ENCODE results near the gene MLF2. TPM values are rescaled to one million over a fixed set of nuclear protein-coding genes. Genes with fewer than 3 reads are reported as not detected.
"Not testable (repeated sequence)": the region's sequence is repeated elsewhere in the genome, so short reads cannot be mapped to it uniquely, and the experiment has no call there.

Gene MLF2
- total RNA-seq, 1 donor from 2014 or later = 73.6 TPM

DNA sequence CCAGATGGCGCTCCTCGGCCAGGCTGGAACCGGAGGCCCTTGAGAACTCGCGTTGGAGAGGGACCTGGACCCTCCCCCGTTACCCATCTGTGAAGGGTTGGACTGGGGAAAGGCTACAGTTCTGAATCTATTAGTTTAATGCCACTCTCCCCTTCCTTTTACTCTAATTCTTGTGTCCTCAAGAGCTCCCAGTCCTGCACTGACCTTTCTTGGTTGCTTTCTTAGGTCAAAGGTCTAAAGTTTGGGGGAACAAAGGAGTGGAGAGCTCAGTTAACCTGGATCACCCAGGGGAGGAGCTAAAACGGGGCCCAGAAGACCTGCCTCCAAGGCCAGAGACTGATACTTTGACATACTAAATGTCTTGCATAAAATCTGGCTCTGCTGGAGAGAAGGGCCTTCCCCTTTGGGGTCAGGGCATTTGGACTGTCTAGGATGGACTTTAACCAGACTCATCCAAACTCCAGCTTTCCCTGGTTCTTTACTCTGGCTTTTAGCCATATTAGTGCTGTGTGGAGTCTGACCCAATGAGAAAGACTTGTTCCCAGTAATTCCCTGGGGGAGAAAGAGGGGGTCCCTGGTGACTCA is 923 bp upstream of the MLF2 start:
- no peaks in the 10 kb centered on the region for H3K9me3 ChIP-seq (ENCODE audit: control insufficient read depth in 3 of 3, low read length in 3 of 3)
- H3K9ac ChIP-seq (ENCODE audit: low read depth in 1 of 3, low read length in 3 of 3) = peak overlapping the region; percentile 99
- peaks cover 25 to 32% (median 29%) of the 10 kb centered on the region in 3 donors for H3K36me3 ChIP-seq (ENCODE audit: control insufficient read depth in 3 of 3, insufficient read depth in 3 of 3, low read length in 3 of 3)
- H3K4me1 ChIP-seq (ENCODE audit: control insufficient read depth in 3 of 3, insufficient read depth in 3 of 3, low read length in 3 of 3) = peaks cover 11 to 18% (median 14%) of the 10 kb centered on the region in 3 donors
- H3K27ac ChIP-seq (ENCODE audit: low read depth, low read length) = peak overlapping the region; percentile 100
- H3K27me3 ChIP-seq (ENCODE audit: control insufficient read depth in 3 of 3, insufficient read depth in 3 of 3, low read length in 3 of 3) = no peaks in the 10 kb centered on the region
- peak overlapping the region; percentile 31 to 98 (median 38) for H3K4me3 ChIP-seq (ENCODE audit: low read length in 3 of 3)

DNA sequence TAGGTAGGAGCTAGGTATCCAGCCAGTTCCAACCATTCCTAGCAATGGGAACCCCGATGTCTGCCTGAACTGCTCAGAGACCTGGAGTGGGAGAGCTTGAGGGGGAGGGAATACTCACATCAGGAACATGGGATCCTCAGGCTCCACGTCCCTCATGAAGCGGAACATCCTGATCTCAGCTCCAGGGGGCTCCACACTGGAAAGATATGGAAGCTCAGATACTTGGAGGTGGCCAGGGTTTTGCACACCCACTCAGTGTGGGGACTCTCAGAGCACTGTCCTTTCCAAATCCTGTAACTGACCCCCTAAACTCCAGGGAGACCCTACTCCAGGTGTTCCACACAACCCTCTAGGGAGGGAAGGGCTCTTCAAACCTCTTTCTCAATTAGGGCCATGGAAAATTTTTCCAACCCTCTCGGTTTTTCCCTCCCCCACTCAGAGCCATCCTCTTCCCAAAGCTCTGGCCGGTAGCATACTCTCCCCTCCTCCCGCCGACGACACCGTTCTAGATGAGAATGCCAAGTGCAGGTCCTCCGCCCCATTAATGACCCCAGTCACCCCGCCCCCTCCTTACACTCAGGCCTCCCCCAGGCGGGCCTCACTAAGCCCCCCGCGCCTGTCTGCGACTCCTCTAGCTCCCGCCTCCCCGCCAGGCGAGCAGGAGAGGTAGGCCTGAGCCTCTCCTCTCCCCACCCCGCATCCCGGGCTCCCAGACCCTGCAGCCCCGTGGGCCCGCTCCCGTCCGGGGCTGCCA is 597 bp downstream of the MLF2 start:
- Histone ChIP-seq H3K27me3 (ENCODE audit: control insufficient read depth in 3 of 3, insufficient read depth in 3 of 3, low read length in 3 of 3) (no peaks in the 10 kb centered on the region), H3K9ac (ENCODE audit: low read depth in 1 of 3, low read length in 3 of 3) (peak overlapping the region; percentile 97 to 99 (median 99)), H3K4me3 (ENCODE audit: low read length in 3 of 3) (peak overlapping the region; percentile 96 to 98 (median 97)), H3K4me1 (ENCODE audit: control insufficient read depth in 3 of 3, insufficient read depth in 3 of 3, low read length in 3 of 3) (peaks cover 11 to 18% (median 14%) of the 10 kb centered on the region in 3 donors), H3K9me3 (ENCODE audit: control insufficient read depth in 3 of 3, low read length in 3 of 3) (no peaks in the 10 kb centered on the region), H3K27ac (ENCODE audit: low read depth, low read length) (peak overlapping the region; percentile 100), H3K36me3 (ENCODE audit: control insufficient read depth in 3 of 3, insufficient read depth in 3 of 3, low read length in 3 of 3) (peaks cover 40 to 46% (median 44%) of the 10 kb centered on the region in 3 donors)

DNA sequence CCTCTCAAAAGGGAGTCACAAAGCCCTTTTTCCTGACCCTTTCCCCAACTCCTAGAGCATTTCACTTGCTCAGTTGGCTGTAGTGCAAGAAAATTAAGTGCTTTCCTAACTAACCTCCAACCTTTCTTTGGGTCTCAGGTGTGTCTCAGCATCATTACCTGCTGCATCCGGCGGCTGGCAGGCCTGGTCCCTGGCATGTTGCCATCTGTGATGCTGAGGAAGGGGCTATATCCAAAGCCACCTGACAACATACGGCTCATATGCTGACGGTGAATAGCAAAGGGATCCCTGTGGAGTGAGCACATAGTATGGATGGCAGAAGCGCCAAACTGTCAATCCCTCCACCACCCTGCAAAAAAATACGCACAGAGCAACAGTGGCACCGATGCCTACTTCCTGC is 1.2 kb downstream of the MLF2 start:
- H3K27ac ChIP-seq (ENCODE audit: low read depth, low read length) = peak overlapping the region; percentile 100
- peak overlapping the region; percentile 96 to 98 (median 97) for H3K4me3 ChIP-seq (ENCODE audit: low read length in 3 of 3)
- H3K27me3 ChIP-seq (ENCODE audit: control insufficient read depth in 3 of 3, insufficient read depth in 3 of 3, low read length in 3 of 3) = no peaks in the 10 kb centered on the region
- peak overlapping the region; percentile 97 to 99 (median 99) for H3K9ac ChIP-seq (ENCODE audit: low read depth in 1 of 3, low read length in 3 of 3)
- no peaks in the 10 kb centered on the region for H3K9me3 ChIP-seq (ENCODE audit: control insufficient read depth in 3 of 3, low read length in 3 of 3)
- H3K4me1 ChIP-seq (ENCODE audit: control insufficient read depth in 3 of 3, insufficient read depth in 3 of 3, low read length in 3 of 3) = peaks cover 11 to 18% (median 18%) of the 10 kb centered on the region in 3 donors
- H3K36me3 ChIP-seq (ENCODE audit: control insufficient read depth in 3 of 3, insufficient read depth in 3 of 3, low read length in 3 of 3) = peaks cover 44 to 51% (median 49%) of the 10 kb centered on the region in 3 donors

- H3K4me1 ChIP-seq (ENCODE audit: control insufficient read depth in 3 of 3, insufficient read depth in 3 of 3, low read length in 3 of 3) = peaks cover 17 to 25% (median 23%) of the 10 kb centered on the region in 3 donors
- H3K9me3 ChIP-seq (ENCODE audit: control insufficient read depth in 3 of 3, low read length in 3 of 3) = no peaks in the 10 kb centered on the region
- H3K4me3 ChIP-seq (ENCODE audit: low read length in 3 of 3) = no peak overlapping the region
- no peak overlapping the region for H3K27ac ChIP-seq (ENCODE audit: low read depth, low read length)
- H3K9ac ChIP-seq (ENCODE audit: low read depth in 1 of 3, low read length in 3 of 3) = no peak overlapping the region
- no peaks in the 10 kb centered on the region for H3K27me3 ChIP-seq (ENCODE audit: control insufficient read depth in 3 of 3, insufficient read depth in 3 of 3, low read length in 3 of 3)
- peaks cover 50 to 56% (median 54%) of the 10 kb centered on the region in 3 donors for H3K36me3 ChIP-seq (ENCODE audit: control insufficient read depth in 3 of 3, insufficient read depth in 3 of 3, low read length in 3 of 3)
Observed at GRCh38 chr12:6750506-6750905, 2.4 kb downstream of the MLF2 start.

GRCh38 chr12:6748761-6749160 is 4.2 kb downstream of the MLF2 start:
- H3K4me1 ChIP-seq (ENCODE audit: control insufficient read depth in 3 of 3, insufficient read depth in 3 of 3, low read length in 3 of 3) = peaks cover 14 to 20% (median 20%) of the 10 kb centered on the region in 3 donors
- no peak overlapping the region for H3K27ac ChIP-seq (ENCODE audit: low read depth, low read length)
- H3K36me3 ChIP-seq (ENCODE audit: control insufficient read depth in 3 of 3, insufficient read depth in 3 of 3, low read length in 3 of 3) = peaks cover 50 to 56% (median 54%) of the 10 kb centered on the region in 3 donors
- H3K9ac ChIP-seq (ENCODE audit: low read depth in 1 of 3, low read length in 3 of 3) = no peak overlapping the region
- no peaks in the 10 kb centered on the region for H3K9me3 ChIP-seq (ENCODE audit: control insufficient read depth in 3 of 3, low read length in 3 of 3)
- no peak overlapping the region for H3K4me3 ChIP-seq (ENCODE audit: low read length in 3 of 3)
- H3K27me3 ChIP-seq (ENCODE audit: control insufficient read depth in 3 of 3, insufficient read depth in 3 of 3, low read length in 3 of 3) = no peaks in the 10 kb centered on the region

DNA sequence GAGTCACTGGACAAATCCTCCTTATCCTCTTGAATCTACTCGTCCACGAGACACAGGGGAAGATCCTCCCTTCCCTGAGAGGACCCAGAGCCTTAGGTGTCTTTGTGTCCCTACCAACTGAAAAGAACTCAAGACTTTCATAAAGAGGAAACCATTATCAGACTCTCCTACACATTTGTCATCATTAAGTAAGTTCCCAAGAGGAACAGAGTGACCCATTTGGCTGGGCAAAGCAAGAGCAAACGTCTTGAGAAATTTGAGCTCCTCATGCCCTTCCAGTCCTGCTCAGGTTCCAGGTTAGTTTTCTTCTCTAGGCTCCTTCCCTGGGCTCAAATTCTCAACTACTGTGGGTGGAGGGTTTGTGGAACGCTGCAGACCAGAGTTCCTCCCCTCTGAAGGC is 5.7 kb downstream of the MLF2 start:
- Histone ChIP-seq H3K4me3 (ENCODE audit: low read length in 3 of 3) (no peak overlapping the region), H3K9ac (ENCODE audit: low read depth in 1 of 3, low read length in 3 of 3) (no peak overlapping the region), H3K4me1 (ENCODE audit: control insufficient read depth in 3 of 3, insufficient read depth in 3 of 3, low read length in 3 of 3) (peaks cover 10 to 16% (median 11%) of the 10 kb centered on the region in 3 donors), H3K27me3 (ENCODE audit: control insufficient read depth in 3 of 3, insufficient read depth in 3 of 3, low read length in 3 of 3) (no peaks in the 10 kb centered on the region), H3K9me3 (ENCODE audit: control insufficient read depth in 3 of 3, low read length in 3 of 3) (no peaks in the 10 kb centered on the region), H3K27ac (ENCODE audit: low read depth, low read length) (no peak overlapping the region), H3K36me3 (ENCODE audit: control insufficient read depth in 3 of 3, insufficient read depth in 3 of 3, low read length in 3 of 3) (peaks cover 50 to 56% (median 54%) of the 10 kb centered on the region in 3 donors)

- Histone ChIP-seq H3K27ac (ENCODE audit: low read depth, low read length) (peak overlapping the region; percentile 40), H3K36me3 (ENCODE audit: control insufficient read depth in 3 of 3, insufficient read depth in 3 of 3, low read length in 3 of 3) (peaks cover 43 to 45% (median 45%) of the 10 kb centered on the region in 3 donors), H3K9ac (ENCODE audit: low read depth in 1 of 3, low read length in 3 of 3) (peak overlapping the region in 1 of 3 donors; percentile 8), H3K4me1 (ENCODE audit: control insufficient read depth in 3 of 3, insufficient read depth in 3 of 3, low read length in 3 of 3) (peaks cover 5 to 10% (median 6%) of the 10 kb centered on the region in 3 donors), H3K4me3 (ENCODE audit: low read length in 3 of 3) (no peak overlapping the region), H3K9me3 (ENCODE audit: control insufficient read depth in 3 of 3, low read length in 3 of 3) (no peaks in the 10 kb centered on the region), H3K27me3 (ENCODE audit: control insufficient read depth in 3 of 3, insufficient read depth in 3 of 3, low read length in 3 of 3) (no peaks in the 10 kb centered on the region)
Observed at GRCh38 chr12:6745741-6746525, 7.0 kb downstream of the MLF2 start.

DNA sequence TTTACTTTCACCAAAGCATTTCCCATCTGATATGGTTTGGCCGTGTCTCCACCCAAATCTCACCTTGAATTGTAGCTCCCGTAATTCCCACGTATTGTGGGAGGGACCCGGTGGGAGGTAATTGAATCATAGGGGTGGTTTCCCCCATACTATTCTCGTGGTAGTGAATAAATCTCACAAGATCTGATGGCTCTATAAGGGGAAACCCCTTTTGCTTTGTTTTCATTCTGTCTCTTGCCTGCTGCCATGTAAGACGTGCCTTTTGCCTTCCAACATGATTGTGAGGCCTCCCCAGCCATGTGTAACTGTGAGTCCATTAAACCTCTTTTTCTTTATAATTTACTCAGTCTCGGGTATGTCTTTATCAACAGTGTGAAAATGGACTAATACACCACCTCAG is 9.6 kb downstream of the MLF2 start:
- not testable (repeated sequence) for H3K9me3 ChIP-seq (ENCODE audit: control insufficient read depth in 3 of 3, low read length in 3 of 3); H3K27me3 ChIP-seq (ENCODE audit: control insufficient read depth in 3 of 3, insufficient read depth in 3 of 3, low read length in 3 of 3); H3K9ac ChIP-seq (ENCODE audit: low read depth in 1 of 3, low read length in 3 of 3); H3K27ac ChIP-seq (ENCODE audit: low read depth, low read length); H3K4me3 ChIP-seq (ENCODE audit: low read length in 3 of 3)
- H3K36me3 ChIP-seq (ENCODE audit: control insufficient read depth in 3 of 3, insufficient read depth in 3 of 3, low read length in 3 of 3) = peaks cover 17 to 22% (median 19%) of the 10 kb centered on the region in 3 donors
- peaks cover 5 to 10% (median 6%) of the 10 kb centered on the region in 3 donors for H3K4me1 ChIP-seq (ENCODE audit: control insufficient read depth in 3 of 3, insufficient read depth in 3 of 3, low read length in 3 of 3)

DNA sequence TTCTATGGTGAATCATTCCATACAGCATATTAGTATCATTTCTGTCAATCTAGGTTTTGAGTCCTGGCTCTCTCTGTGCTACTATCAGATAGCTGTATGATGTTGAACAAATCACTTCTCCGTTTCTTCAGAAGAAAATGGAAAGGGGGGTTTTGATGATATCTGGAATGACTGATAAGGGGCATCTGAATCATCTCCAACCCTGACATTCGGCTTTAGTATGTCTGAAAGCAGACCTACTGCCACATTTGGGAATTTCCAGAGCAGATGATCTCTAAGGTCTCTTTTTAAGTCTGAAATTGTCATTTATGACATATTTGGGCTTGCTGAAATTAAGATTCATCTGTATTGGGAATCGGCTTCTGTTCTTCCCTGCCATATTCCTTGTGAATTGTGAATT is 10.1 kb downstream of the MLF2 start:
- Histone ChIP-seq H3K9ac (ENCODE audit: low read depth in 1 of 3, low read length in 3 of 3) (no peak overlapping the region), H3K4me3 (ENCODE audit: low read length in 3 of 3) (no peak overlapping the region), H3K27me3 (ENCODE audit: control insufficient read depth in 3 of 3, insufficient read depth in 3 of 3, low read length in 3 of 3) (no peaks in the 10 kb centered on the region), H3K4me1 (ENCODE audit: control insufficient read depth in 3 of 3, insufficient read depth in 3 of 3, low read length in 3 of 3) (peaks cover 5 to 10% (median 6%) of the 10 kb centered on the region in 3 donors), H3K27ac (ENCODE audit: low read depth, low read length) (no peak overlapping the region), H3K9me3 (ENCODE audit: control insufficient read depth in 3 of 3, low read length in 3 of 3) (no peaks in the 10 kb centered on the region), H3K36me3 (ENCODE audit: control insufficient read depth in 3 of 3, insufficient read depth in 3 of 3, low read length in 3 of 3) (peaks cover 14 to 17% (median 15%) of the 10 kb centered on the region in 3 donors)

Data from skeletal muscle tissue (tissue), 4 donors.